ENCODE measurements around the gene POLR3E. TPM values are rescaled to one million over a fixed set of nuclear protein-coding genes. Genes with fewer than 3 reads are reported as not detected.

POLR3E gene
- total RNA-seq, 2 donors from 2014 or later: 37.0 to 44.8 TPM

DNA sequence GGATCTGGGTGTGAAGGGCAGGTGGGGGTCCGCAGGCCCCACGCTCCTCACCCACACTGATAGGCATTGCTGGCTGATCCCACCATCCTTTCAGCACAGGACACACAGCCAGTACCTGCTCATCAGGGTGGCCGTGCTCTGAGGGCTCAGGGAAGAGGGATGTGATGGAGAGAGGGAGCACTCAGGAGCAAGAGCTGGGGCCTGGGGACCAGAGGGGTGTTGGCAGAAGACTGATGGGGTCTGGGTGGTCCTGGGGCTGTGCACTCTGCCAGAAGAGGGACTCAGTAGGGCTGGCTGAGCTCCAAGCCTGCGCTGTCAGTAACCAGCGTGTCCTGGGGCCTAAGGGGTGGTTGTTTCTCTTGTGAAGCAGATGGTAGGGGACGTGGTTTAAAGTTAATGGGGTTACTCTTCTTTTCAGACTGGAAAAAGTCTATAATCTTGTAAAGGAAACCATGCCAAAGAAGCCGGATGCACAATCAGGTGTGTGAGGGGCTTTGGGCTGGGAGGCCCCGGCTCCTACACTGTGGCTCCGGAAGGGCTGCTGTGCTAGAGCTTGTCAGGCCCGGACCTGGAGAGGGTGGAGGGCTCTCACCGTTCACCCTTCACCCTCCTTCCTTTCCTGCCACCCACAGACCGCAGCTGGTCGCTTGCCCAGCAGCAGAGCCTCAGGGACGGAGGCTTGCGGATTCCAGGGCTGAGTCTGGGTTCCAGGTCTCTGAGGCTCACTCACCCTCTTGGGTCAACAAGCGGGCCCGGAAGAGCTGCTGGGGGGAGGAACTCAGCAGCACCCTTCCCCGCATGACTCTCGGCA lies 27.8 kb downstream of the POLR3E start:
- ATAC-seq: no peak
- intact Hi-C loops (cut with DNase I, micrococcal nuclease): no loop called here
- no peak for DNase-seq

- DNase-seq: no peak
- intact Hi-C loops (cut with DNase I, micrococcal nuclease): no loop called here
- no peak for ATAC-seq
These were observed 28.6 kb downstream of the POLR3E start for GRCh38 chr16:22325598-22326368.

DNA sequence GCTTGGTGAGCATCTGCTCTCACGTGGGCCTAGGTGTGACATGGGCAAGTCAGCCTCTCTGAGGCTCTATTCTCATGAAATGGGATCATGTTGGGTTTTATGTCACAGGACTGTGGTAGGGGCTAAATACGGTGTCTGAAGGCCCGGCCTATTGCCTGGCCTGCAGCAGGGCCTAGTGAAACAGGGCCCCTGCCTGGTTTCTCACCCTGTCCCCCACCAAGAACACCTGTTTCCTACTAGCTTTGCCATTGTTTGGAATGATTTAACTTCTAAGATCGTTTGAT lies 29.1 kb downstream of the POLR3E start:
- DNase-seq (no peak), ATAC-seq (no peak)
- intact Hi-C loops (cut with DNase I, micrococcal nuclease): no loop called here

DNA sequence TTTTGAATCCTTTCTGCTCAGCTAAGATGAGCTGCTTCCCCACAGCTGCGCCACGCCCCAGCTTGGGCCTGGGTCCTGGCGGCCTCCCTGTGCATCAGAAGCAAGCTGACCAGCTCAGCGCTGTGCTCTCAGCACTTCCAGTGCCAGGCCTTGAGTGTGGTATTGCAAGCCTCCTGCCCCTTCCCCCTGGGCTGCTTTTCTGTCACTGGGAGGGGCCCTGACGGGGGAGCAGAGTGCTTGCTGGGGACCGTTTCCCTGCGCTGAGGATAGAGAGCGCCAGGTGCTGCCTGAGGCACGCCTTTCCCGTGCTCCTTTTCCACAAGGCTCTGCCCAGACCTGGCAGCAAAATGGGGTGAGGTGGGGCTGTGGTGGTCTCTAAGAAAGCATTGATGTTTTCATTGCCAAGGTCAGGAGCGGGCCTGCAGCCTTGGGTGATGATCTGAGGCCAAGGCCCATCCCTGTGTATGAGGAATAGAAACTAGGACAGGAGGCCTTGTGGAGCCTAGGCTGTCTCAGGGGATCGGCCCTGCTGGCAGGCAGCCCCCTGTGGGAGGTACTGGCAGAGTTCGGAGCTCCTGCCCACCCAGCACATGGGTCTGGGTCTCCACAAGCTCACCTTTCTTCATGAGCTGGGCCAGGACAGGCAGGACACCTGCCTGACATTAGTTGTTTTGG lies 29.7 kb downstream of the POLR3E start:
- intact Hi-C loops (cut with DNase I, micrococcal nuclease): no loop called here
- DNase-seq (no peak), ATAC-seq (no peak)

DNA sequence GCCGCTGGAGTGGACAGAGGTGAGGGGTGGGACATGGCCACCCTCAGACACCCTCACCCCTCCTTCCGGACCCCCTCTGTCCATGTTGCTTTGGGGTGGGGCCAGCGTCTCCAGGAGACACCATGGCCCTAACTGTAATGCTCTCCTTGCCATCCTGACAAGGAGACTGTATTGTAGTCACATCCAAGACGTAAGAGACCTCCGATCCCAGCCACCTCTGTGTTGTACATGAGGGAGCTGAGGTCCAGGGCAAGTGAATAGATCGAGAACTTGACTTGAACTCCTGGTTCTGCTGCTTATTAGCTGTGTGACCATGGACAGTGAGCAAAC lies 30.2 kb downstream of the POLR3E start:
- no peak for ATAC-seq
- no peak for DNase-seq
- intact Hi-C loops (cut with DNase I, micrococcal nuclease): no loop called here

DNA sequence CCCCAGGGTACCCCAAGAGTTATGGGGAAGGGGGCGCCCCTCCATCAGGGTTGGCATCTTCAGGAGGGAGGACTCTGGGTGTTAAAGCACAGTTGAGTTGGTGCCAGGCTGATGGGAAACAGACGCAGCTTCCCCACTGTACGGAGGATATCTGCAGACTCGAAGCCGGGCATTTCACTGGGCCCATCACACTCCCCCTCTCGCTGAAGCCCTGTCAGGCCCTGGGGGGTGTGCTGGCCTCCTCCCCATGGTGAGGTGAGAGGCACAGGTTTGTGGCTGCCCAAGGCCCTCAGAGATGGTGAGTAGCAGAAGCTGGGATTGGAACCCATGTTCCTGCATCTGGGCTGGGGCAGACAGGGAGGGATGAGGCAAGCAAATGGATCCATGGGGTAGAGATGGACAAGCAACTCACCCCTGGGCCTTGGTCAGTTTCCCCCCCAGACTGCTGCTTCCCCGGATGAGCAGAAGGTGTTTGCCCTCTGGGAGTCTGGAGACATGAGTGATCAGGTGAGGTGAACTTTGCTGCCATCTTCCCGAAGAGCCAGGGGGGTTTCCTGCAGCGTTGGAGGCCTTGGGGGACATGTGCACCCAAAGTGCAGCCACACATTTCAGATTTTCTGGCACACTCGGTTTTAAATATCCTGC lies 31.0 kb downstream of the POLR3E start:
- DNase-seq (no peak), ATAC-seq (no peak)
- intact Hi-C loops (cut with DNase I, micrococcal nuclease): no loop called here

DNA sequence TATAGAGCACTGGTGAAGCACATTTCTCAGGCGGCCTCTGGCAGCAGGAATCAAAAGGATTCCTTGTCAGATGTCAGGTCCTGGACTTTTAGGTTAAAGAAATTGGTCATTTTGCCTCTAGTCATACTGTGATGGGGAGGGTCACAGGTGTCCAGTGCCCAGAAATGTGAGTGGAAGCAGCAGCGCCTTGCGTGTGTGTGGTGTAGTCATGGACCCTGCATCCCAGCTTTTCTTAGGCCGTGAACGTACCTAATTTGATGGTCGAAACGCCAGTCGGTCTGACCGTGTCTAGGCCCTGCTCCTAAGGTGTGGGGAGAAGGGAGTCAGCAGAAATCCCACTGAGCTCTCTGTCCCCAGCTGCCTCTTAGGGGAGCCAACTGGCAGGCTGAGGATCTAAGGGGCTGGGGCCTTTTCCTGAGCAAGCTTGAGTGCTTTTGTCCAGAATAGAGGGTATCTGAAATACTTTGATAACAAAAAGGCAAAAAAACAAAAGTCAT lies 32.0 kb downstream of the POLR3E start:
- DNase-seq (no peak), ATAC-seq (no peak)
- intact Hi-C loops (cut with DNase I, micrococcal nuclease): no loop called here

- intact Hi-C loops (cut with DNase I, micrococcal nuclease): no loop called here
- DNase-seq: no peak
These were observed 33.1 kb downstream of the POLR3E start for GRCh38 chr16:22330326-22330725.

DNA sequence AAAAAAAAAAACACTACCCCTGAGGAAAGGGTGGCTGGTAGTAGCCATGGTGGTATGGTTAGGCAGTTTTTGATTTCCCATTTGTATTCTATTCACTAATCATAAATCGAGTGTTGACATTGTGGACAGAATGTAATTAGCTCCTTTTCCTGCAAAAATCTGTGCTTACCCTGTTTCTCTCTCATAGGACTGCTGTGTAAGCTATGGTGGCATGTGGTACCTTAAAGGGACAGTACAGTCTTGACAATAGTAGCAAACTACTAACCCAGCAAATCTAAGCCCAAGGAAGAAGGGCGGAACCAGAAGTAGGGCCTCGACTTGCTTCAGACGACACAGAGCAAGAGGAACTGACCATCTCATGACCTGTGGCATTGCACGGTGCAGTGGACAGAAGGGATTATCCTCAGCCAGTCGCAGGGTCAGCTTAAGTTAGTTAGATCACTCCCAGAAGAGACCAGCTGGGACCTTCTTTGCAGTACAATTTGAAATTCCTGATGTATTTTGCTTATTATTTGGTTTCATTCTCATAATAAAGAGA lies 36.3 kb downstream of the POLR3E start:
- DNase-seq (no peak), ATAC-seq (peak; percentile 7)
- intact Hi-C loops (cut with DNase I, micrococcal nuclease): no loop called here

More at GRCh38 chr16:22330326-22330725, 33.1 kb downstream of the POLR3E start:
- ATAC-seq: peak; percentile 65

DNA sequence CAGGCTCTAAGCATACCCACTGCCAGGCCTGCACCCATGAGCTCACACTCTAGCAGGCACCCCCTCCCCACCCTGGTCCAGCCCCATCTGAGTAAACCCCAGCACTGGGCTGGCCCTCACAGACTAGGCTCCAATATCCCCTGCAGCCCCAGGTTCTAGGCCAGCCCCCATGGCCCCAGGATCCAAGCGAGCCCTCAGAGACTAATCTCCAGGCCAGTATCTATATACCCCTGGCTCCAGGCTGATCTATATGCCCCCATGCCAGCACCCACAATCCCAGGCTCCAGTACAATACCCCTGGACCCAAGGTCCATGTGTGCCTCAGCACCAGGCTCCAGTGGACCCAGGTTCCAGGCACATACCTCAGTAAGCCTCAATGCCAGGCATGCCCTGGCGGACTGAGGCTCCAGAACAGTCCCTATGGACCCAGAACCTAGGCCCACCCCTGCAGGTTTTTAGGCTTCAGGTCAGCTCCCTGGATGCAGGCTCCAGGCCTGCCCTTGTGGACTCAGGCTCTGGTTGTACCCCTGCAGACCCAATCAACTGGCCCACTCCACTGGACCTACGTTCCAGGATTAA lies 38.5 kb downstream of the POLR3E start:
- DNase-seq: no peak
- peak; percentile 25 for ATAC-seq
- intact Hi-C loops (cut with DNase I, micrococcal nuclease): no loop called here

DNA sequence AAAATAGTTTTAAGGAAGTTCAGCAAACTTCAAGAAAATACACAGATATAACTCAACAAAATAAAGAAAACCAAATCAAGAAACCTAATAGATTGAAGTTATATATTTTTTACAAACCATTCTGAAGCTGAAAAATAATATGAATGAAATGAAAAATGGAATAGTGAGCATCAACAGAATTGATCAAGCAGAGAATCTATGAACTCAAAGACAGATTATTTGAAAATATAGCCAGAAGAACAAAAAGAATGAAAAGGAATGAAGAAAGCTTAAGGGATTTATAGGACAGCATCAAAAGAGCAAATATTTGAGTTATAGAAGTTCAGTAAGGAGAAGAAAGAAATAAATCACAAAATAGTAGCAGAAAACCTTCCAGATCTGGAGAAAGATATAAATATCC lies 39.4 kb downstream of the POLR3E start:
- no peak for ATAC-seq
- intact Hi-C loops (cut with DNase I, micrococcal nuclease): no loop called here
- DNase-seq: no peak

GRCh38 chr16:22337045-22337444 lies 39.8 kb downstream of the POLR3E start:
- intact Hi-C loops (cut with DNase I, micrococcal nuclease): no loop called here
- ATAC-seq (no peak), DNase-seq (no peak)

GRCh38 chr16:22337849-22338635 lies 40.8 kb downstream of the POLR3E start:
- DNase-seq (no peak), ATAC-seq (no peak)
- intact Hi-C loops (cut with DNase I, micrococcal nuclease): no loop called here

- ATAC-seq (no peak), DNase-seq (no peak)
- intact Hi-C loops (cut with DNase I, micrococcal nuclease): no loop called here
These were observed 43.7 kb downstream of the POLR3E start for GRCh38 chr16:22340945-22341344.

DNA sequence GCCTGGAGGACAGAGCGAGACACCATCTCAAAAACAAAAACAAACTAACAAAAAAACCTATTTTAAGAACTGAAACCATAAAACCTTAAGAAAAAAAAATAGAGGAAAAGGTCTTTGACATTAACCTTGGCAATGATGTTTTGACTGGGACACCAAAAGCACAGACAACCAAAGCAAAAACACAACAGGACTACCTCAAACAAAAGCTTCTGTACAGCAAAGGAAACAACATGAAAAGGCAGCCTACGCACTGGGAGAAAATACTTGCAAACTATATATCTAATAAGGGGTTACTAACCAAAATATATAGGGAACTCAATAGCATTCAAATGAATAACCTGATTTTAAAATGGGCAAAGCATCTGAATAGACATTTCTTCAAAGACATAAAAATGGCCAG lies 44.9 kb downstream of the POLR3E start:
- ATAC-seq (no peak), DNase-seq (no peak)
- intact Hi-C loops (cut with DNase I, micrococcal nuclease): no loop called here

DNA sequence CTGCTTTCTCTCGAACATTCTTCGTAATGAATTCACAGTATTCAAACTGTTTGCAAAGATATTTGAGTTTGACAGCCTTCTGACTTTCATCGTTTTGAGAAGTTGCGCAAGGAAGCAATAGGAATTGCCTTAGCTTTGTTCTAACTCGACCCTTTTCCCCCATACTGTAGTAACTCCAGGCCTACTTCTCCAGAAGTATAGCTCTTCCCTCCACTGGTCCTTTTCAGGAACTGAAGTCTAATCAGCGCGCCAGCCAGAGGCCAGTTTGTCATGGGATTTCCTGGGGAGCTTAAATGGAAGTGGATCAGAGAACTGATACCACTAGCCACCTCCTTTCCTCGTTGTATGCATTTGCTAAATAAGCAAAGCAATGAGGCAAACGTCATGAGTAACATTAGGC lies 49.3 kb downstream of the POLR3E start:
- ATAC-seq (peak; percentile 18), DNase-seq (no peak)

DNA sequence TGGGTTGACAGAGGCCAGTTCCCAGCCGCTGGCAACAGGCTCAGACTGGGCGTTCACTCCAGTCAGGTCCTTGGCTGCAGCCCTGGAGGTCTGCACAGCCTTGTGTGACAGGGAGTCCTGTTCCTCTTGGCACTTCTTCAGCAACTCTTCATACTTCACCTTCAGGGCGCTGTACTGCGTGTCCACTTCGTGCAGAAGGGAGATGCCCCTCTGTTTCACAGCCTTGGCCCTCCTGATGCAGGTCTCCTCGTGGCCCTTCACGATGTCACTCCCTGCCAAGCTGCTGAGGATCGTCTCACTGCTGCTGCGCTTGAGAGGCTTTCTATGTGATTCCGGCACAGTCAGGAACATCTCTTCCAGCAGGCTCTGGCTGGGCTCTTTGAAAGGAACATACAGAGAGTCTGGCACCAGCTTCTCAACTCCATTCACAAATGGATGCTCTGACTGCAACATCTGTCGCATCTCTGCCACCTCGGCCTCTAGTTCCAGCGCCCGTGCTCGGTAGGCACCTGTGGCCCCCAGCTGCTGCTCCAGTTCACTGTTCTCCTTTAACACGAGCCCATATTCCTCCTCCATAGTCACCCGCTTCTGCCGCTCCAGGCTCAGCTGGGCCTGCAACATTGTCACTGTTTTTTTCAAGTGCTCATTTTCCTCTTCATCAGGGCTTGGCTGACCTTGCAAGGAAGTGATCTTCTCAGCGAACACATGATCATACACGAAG lies 50.1 kb downstream of the POLR3E start:
- intact Hi-C loops (cut with DNase I, micrococcal nuclease): no loop called here
- peak in 1 of 2 donors; percentile 45 for DNase-seq
- peak; percentile 25 for ATAC-seq

More for the DNA sequence above, 49.3 kb downstream of the POLR3E start:
- intact Hi-C loops (cut with DNase I, micrococcal nuclease): no loop called here

Measured in left colon (tissue), 2 donors.